Measurements from ENCODE around the gene MARK1.
"Not testable (repeated sequence)": the region's sequence is repeated elsewhere in the genome, so short reads cannot be mapped to it uniquely, and the experiment has no call there.

Gene MARK1

DNA sequence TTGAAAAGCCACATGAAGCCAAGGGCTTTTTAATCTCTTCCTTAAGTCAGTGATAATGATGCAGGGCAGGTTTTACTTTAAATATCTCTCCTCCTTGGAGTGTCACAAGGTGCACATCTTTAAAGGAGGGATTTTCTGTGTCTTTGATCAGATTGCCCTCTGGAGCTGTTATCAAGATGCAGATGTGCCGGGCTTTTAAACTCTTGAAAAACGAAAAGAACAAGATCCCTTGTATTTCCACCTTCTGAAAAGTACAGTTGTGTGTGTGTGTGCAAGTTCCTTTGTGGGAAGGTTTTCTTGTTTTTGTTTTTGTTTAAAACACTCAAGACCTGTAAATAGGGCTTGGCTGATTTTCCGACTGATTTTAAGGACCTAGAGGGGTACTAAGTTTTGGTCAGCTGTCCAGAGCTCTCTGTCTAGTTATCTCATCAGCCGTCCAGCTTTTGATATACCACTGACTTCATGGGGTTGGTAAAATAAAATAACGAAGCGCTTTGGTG, 1.6 kb downstream of the MARK1 start:
- no peak for DNase-seq

DNA sequence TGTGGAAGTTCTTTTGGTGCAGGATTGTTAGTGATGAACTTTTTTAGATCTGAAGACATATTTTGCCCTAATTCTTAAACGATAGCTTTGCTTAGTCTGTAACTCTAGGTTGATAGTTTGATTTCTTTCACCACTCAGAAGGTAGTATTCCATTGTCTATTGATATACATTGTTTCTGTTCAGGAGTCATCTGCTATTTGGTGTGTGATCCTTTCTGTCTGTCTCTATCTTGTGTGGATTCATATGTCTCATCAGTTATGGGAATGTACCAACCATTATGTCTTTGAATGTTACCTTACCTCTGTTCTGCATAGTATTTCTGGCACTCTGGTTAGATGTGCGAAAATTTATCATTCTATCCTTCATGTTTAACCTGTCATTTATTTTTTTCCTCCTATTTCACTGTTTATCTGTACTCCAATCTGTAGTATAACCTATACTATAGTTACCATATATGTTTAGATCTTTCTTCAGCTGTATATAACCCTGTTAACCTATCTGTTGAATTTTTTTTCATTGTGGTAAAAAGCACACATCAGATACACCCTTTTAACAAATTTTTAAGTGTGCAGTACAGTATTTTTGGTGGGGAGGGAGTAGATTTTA, 5.7 kb downstream of the MARK1 start:
- DNase-seq = no peak

DNA sequence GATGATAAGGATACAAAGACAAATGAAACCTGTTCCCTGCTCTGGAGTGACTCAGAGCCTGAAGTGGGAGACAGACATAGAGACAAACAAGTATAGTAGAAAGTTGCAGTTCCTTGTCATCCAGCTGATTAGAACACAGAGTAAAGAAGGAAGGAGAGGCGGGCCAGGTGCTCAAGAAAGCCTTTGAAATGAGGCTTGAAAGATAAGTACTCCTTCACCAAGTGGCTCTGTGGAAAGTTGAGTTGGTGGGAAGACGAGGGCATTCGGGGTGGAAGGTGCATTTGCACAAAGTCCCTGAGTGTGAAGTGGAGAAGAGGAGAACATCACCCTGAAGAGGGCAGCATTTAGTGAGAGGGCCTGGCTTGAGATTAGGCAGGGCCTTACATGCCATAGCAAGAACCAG, 17.0 kb downstream of the MARK1 start:
- DNase-seq = no peak

DNA sequence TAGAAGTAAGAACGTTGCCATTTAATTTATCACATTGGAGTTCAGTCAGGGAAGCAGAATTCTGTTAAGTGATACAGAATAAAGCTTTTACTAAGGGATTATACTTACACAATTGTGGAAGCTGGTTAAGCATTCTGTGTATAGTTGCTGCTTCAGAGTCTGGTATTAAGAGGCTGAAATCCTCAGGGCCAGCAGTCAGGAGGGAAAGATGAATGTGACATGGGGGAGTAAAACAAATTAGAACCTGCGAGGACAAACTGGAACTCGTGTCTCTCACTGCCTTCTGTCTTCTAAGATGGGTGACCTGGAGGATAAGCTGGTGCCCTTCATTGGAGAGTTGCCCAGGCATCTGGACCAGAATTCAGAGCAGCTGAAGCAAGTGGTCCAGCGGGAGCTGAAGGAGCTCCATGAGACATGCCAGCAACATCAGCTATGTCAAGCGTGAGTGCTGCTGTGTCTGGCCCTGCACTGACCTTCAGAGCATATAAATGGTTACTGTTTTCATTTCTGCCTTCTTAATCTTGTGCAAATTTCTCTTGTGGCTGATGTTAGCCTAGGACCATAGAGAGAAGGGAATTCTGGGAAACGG, 23.0 kb downstream of the MARK1 start:
- DNase-seq = no peak

DNA sequence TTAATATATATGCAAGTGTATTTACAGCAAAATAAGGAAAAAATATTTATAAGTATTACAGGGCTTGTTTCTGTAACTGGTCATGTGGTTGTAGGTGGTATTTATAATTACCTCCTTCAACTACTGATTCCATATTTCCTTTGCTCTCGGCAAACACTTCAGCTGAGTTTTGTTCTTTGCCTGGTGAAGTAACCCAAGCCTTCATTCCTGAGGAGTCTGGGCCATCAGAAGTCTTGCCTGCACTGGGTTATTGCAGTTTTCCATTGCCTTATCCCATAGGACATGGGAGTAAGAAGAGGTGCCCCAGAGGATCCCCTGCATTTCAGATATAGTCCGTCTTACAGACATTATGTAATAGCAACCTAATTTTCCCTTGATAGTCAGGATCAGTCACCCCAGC, 23.8 kb downstream of the MARK1 start:
- no peak for DNase-seq

DNA sequence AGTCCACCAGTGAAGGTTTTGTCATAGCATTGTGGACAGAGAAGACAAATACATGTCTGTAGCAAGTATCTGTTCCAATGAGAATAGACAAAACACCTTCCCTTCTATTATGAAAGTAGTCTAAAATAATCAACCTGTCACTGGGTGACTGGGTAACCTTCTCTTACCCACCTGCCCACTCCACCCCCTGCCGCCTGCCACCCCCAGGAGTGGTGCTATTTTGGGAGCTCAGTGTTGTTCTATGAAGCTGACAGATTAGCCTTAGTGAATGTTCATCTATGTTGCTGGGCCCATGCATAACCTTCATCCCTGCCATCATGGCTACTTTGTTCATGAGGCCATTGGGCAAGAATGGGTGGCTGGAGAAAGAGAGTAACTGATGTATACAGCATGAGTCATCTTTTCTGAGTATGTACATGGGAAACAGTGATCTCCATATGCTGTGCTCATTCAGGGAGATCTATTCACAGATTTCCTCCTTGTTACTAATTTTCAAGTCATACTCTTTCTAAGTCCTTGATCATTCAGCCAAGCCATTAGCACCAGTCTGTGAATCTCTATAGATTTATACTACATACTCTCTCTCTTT, 24.8 kb downstream of the MARK1 start:
- DNase-seq = no peak

DNA sequence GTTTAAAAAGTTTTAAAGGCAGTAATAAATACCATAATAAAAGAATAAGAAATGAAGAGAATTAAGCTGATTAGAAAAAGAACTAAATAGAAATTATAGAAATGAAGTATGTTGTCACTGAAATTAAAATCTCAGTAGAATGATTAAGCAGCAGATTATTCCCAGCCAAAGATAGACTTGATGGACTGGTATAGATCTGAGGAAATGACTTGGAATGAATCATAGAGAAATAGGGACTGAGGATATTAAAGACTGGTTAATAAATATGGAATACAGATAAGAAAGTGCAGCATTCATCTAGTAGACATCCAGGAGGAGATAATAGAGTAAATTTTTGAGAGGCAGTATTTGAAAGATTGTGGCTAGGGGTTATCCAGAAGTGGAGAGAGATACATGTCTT, 28.7 kb downstream of the MARK1 start:
- no peak for DNase-seq

DNA sequence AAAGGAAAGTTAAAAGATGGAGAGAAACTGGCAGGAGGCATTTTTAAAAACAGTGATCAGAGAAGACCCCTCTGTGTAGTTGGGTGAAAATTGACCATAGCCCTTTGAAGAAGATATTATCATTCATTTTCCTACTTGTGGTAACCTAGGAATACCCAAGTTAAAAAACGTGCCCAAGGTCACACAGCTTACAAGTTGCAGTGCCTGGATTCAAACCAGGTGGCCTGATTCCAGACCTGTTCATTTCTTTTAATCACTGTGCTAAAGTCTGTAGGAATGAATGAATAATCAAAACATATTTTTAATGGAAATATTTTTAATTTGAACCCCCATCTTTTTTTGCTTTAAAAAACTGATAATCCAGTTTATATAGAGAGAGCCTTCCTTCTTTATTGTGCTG, 35.6 kb downstream of the MARK1 start:
- no peak for DNase-seq

DNA sequence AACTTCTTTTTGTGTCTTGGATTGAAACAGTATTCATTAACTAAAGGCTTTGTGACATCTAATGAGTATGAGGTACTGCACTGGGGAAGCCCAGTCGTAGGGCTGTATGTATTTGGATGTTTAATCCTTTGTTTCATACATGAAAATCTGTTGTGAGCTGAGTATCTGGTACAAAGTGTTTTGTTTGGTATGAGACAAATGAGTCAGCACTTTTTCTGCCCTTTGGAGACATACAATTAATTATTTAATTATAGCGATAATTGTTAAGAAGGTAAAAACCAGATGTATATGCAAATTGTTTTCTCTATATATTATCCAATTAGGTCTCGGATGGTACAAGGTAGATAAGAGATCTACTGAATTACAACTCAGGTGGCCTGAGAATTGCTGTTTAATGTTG, 36.3 kb downstream of the MARK1 start:
- DNase-seq = no peak

DNA sequence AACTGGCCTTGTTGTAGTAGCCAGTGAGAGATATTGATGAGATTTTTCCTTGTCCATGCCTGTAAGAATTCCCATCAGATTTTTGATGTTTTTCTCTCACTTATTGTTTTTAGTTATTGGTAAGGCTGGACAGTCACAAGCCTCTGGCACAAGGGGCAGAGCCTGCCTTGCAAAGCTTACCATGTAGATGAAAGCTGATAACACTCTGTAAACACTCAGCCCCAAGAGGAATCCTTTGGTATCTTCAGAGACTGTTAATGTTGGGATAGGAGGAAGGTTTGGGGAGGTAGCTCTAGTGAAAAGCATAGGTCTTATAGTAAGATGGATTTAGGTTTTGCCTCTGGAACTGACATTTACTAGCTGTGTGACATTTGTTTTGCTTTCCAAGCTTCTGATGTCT, 37.7 kb downstream of the MARK1 start:
- no peak for DNase-seq

DNA sequence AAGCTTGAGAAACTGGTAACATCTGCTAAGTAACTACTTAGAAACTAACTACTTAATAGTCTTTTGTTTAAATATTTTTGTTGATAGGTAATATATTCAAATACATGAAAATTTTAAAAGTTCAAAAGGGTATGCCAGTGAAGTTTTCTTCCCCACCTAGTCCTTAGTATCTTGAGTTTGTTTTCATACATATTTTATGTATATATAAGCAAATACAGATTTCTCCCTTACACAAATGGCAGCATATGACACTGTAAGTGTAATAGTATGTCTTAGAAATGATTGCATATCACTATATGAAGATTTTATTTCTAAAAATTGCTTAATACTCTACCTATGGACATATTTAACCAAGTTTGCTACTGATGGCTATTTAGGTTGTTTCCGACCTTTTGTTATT, 38.9 kb downstream of the MARK1 start:
- DNase-seq = no peak

DNA sequence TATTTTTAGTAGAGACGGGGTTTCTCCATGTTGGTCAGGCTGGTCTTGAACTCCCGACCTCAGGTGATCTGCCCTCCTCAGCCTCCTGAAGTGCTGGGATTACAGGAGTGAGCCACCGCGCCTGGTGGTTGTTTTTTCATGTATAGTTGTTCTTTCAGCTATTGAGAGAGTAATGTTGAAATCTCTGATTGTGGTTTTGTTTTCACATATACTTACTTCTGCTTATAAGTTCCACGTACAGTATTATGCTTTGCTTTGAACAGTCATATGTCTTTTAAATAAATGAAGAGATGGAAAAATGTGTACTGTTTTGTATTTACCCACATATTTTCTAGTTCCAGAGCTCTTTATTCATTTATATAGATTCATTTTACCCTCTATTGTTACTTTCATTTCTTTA, 44.5 kb downstream of the MARK1 start:
- no peak for DNase-seq

DNA sequence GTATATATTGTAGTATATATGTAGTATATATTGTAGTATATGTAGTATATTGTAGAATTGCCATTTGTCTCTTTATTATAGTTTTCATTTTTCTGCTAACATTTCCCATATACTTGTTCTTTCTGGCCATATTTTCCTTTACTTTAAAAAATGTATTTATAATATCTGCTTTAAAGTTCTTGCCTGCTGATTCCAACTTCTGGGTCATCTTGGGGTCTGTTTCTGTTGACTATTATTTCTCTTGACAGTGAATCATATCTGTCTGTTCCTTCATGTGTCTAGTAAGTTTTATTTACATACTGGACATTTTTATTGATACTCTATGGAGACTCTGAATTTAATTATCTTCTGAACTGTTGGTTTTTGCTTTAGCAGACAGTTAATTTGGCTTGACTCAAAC, 45.9 kb downstream of the MARK1 start:
- DNase-seq = no peak

DNA sequence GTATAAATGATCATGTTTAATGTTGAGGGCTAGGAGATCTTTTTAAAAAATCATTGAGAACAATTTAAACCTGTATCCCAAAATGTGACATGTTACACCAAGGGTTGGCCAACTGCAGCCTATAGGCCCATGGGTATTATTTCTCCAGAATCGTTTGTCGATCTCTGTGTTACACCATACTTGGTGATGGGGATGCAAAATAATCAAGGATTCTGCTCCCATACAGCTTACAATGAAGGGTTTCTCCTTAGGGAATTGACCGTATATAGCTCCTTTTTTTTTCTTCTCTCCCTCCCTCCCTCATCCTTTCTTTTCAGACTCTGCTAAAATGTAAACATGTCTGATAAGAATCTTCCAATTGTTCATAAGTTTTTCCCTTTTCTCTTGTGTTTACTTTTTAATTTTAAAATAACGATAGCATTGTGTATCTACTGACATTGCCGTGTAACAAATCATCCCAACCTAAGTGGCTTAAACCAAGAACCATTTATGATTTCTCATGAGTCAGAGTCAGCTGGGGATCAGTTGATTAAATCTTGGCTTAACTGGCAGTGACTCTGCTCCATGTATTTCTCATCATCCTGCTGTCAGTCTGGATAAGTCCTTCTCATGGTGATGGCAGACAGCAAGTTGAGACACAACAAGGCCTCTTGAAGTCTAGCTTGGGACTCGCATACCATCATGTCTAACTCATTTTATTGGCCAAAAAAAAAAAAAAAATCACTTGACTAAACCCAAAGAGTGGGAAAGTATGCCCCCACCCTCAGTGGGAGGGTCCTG, 48.0 kb downstream of the MARK1 start:
- no peak for DNase-seq

DNA sequence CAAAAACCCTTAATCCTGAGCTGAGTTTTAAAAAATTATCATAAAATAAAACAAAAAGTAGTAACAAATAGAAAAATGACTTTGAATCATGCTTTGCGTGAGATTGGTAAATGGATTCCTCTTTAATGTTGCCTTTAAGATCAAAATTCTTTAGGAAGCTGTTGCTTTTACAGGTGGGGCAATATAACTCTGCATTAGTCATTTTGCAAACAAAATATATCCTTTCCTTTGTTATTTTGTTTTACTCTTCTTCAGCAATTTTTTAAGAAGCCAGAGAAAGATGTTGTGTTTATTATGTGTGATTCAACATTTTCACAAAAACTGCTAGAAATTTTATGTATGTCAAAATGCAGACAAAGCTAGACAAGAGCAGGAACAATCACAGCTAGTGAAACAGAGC, 50.0 kb downstream of the MARK1 start:
- DNase-seq = no peak

DNA sequence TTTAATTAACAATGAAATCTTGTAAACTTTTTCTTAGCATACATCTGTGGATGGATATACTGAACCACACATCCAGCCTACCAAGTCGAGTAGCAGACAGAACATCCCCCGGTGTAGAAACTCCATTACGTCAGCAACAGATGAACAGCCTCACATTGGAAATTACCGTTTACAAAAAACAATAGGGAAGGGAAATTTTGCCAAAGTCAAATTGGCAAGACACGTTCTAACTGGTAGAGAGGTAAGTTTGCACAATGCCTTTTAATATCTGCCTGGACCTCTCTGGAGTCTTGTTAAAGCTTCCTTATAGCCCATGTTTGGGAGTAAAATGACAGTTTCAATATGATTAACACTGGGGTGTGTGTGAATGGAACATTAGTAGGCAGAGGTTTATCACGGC, 51.4 kb downstream of the MARK1 start:
- no peak for DNase-seq

DNA sequence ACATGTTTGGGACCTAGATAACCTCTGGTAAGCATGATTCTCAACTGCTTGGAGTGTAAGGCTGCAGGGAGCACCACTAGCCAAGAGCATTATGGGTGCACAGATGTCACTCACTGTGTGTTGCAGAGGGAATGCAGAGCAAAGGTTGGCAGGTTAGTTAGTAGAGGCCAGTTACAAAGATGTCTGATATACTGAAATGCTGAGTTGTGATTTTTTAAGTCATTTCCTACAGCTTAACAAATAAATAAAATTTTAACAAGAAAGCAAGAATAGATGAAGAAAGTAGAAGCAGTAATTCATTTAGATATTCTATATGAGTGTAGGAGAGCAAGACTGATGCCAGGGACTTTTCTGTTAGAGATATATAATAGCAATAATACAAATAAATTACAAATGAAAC, 64.8 kb downstream of the MARK1 start:
- DNase-seq = no peak

DNA sequence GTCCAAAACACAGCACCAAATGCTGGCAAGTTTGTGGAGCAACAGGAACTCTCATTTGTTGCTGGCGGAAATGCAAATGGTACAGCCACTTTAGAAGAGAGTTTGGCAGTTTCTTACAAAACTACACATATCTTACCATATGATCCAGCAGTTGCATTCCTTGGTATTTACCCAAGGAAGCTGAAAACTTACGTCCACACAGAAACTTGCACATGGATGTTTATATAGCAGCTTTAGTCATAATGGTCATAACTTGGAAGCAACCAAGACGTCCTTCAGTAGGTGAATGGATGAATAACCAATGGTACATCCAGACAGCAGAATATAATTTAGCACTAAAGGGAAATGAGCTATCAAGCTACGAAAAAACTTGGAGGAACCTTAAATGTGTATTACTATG, 66.4 kb downstream of the MARK1 start:
- no peak for DNase-seq

DNA sequence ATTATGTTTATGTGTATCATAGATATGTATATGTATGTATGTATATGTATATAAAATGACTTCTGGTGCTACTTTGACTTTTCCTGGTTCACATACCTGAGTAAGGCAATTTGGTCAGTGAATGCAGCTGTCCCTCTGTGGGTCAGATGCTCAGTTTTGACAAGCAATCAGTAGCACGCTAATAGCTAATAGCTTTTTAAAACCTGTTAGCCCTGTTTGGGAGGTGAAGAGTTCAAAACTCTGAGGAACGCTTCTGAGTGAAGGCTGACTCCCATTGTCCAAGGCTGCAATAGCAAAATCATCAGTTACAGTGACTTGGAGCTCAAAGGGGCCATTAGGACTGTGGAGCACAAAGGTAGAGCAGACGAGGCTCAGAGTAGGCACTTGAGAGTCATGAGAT, 67.2 kb downstream of the MARK1 start:
- no peak for DNase-seq

DNA sequence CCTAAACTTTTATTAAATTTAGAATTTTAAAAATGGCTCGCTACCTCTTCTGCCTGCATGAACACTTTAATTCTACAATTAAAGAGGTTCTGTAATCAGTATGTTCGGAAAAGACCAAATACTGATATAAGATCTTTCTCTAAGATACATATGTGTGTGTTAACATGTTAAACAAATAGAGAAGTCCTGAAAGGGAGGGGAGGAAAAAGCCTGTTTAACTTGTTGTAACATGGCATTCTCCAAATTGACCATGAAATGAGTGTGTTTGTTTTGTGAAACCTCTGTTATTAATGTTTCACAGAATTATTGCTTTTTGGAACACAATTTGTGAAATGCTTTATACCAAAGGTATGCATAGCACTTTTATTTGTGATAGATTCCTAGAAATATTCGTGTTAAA, 77.0 kb downstream of the MARK1 start:
- DNase-seq = no peak

DNA sequence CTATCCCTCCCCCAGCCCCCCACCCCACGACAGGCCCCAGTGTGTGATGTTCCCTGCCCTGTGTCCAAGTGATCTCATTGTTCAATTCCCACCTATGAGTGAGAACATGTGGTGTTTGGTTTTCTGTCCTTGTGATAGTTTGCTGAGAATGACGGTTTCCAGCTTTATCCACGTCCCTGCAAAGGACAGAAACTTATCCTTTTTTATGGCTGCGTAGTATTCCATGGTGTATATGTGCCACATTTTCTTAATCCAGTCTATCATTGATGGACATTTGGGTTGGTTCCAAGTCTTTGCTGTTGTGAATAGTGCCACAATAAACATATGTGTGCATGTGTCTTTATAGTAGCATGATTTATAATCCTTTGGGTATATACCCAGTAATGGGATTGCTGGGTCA, 77.7 kb downstream of the MARK1 start:
- DNase-seq = not testable (repeated sequence)

DNA sequence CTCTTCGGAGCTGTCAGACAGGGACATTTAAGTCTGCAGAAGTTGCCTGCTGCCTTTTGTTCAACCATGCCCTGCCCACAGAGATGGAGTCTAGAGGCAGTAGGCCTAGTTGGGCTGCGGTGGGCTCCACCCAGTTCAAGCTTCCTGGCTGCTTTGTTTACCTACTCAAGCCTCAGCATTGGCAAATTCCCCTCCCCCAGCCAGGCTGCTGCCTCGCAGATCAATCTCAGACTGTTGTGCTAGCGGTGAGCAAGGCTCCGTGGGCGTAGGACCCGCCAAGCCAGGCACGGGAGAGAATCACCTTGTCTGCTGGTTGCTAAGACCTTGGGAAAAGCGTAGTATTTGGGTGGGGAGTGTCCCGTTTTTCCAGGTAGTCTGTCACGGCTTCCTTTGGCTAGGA, 83.2 kb downstream of the MARK1 start:
- not testable (repeated sequence) for DNase-seq

DNA sequence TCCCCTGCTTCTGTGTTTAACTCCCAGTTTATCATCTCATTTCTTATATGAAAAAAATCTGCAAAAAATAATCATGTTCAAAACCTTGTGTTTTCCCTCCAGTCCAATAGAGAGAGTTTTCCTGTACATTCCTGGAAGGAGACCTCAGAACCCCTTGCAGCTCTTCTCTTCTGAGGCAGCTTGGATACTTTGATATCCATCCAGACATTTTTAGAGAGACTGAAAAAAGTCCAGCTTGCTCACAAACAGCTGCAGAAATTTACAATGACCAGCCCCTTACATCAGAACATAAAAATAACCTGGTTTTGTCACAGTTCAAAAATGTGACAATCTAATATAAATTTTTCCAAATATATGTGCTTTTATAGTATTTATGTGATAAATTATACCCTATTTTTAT, 88.9 kb downstream of the MARK1 start:
- no peak for DNase-seq

DNA sequence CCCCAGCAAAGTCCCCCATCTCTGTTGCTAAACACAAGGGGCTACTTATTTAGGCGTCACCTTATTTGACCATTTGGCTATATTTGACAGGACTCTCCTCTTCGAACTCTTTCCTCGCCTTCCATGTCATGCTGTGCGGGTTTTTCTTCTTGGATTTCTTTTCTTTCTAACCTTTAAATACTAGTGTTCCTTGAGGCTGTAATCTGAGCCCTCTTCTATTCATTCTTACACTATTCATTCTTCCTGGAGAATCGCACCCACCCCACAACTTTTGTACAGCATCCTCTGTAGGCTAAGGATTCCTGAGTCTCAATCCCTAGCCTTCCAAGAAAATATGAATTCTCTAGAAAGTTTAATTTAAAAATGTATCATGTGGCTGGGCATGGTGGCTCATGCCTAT, 100.5 kb downstream of the MARK1 start:
- DNase-seq = no peak
